Endodermal cell (in vitro differentiated cells): ENCODE results near the gene LRPAP1. TPM values are rescaled to one million over a fixed set of nuclear protein-coding genes. Genes with fewer than 3 reads are reported as not detected.

Experiments used
- DNase-seq: peaks from one replicate; pipeline ENCODE4 v3.0.0-alpha.2; 2017
- H3K27ac ChIP-seq: 2 replicates; pipeline ENCODE4 v1.5.1; 2013; ENCODE audit warnings: mild to moderate bottlenecking, low read depth, low read length, moderate library complexity
- H3K27me3 ChIP-seq: 2 replicates; pipeline ENCODE4 v1.6.1; 2013; ENCODE audit warnings: mild to moderate bottlenecking, low read length, moderate library complexity; ENCODE audit not compliant: insufficient read depth, control insufficient read depth, poor library complexity, severe bottlenecking
- H3K36me3 ChIP-seq: 2 replicates; pipeline ENCODE4 v1.7.0; 2013; ENCODE audit warnings: mild to moderate bottlenecking, low read length, moderate library complexity; ENCODE audit not compliant: control insufficient read depth, insufficient read depth
- H3K4me1 ChIP-seq: one replicate; pipeline ENCODE4 v1.7.0; 2013; ENCODE audit warnings: low read length; ENCODE audit not compliant: control insufficient read depth, insufficient read depth
- H3K4me3 ChIP-seq: 2 replicates; pipeline ENCODE4 v1.5.1; 2013; ENCODE audit warnings: mild to moderate bottlenecking, low read length, moderate library complexity
- H3K9ac ChIP-seq: 2 replicates; pipeline ENCODE4 v1.6.1; 2013; ENCODE audit warnings: mild to moderate bottlenecking, low read length, moderate library complexity; ENCODE audit not compliant: poor library complexity, severe bottlenecking; ENCODE audit errors: extremely low read depth
- H3K9me3 ChIP-seq: 2 replicates; pipeline ENCODE4 v1.6.1; 2013; ENCODE audit warnings: mild to moderate bottlenecking, low read length, moderate library complexity; ENCODE audit not compliant: control insufficient read depth
- H3K27ac Mint-ChIP-seq: 2 replicates; pipeline ENCODE4 v1.8.0; 2020; ENCODE audit warnings: mixed read lengths
- H3K27me3 Mint-ChIP-seq: 2 replicates; pipeline ENCODE4 v1.8.0; 2021; ENCODE audit warnings: mild to moderate bottlenecking, mixed read lengths; ENCODE audit not compliant: insufficient read depth
- H3K36me3 Mint-ChIP-seq: 2 replicates; pipeline ENCODE4 v1.8.0; 2020; ENCODE audit warnings: low read depth, mixed read lengths
- H3K4me1 Mint-ChIP-seq: 2 replicates; pipeline ENCODE4 v1.8.0; 2020; ENCODE audit warnings: mixed read lengths
- H3K4me3 Mint-ChIP-seq: 2 replicates; pipeline ENCODE4 v1.8.0; 2020; ENCODE audit warnings: mild to moderate bottlenecking, moderate library complexity, mixed read lengths
- H3K9me3 Mint-ChIP-seq: 2 replicates; pipeline ENCODE4 v1.8.0; 2020; ENCODE audit warnings: mild to moderate bottlenecking, mixed read lengths
- CTCF ChIP-seq: fragments of 200-600 bp; sonication (generic); conservative IDR thresholded peaks from 2 replicates; pipeline ENCODE4 v1.5.0; 2021; ENCODE audit warnings: antibody characterized with exemption, mild to moderate bottlenecking
- WGBS, 2 experiments: methylation state at CpG; one replicate each; pipeline versions ENCODE4 v1.1.5 to v1.1.7; 2013; ENCODE audit warnings: missing lambda C conversion rate in 2 of 2, mixed read lengths in 1 of 2; ENCODE audit not compliant: insufficient coverage in 1 of 2, insufficient read length in 1 of 2; 5-methylcytosine and 5-hydroxymethylcytosine counted together
- total RNA-seq, 2 donors: library from RNA; stranded (reverse); fragmentation: NEBNext Ultra II Directional in 1 of 2; extraction: Animal tissue kit (Norgen Biotek cat#: 25700) in 1 of 2; gene quantifications; 2 replicates in 1 of 2; 3 replicates in 1 of 2; pipeline ENCODE4 v1.2.1, GENCODE V29; 2021

The LRPAP1 gene
- total RNA-seq, 2 donors from 2014 or later: 111 to 129 TPM

GRCh38 chr4:3517731-3518510, 14.3 kb downstream of the LRPAP1 start:
- H3K9me3 ChIP-seq: no peaks in the 10 kb centered on the region
- peaks cover 39% of the 10 kb centered on the region for H3K36me3 ChIP-seq
- Mint-ChIP-seq H3K27me3 (no peaks in the 10 kb centered on the region), H3K4me3 (no peak overlapping the region), H3K27ac (no peak overlapping the region), H3K9me3 (no peaks in the 10 kb centered on the region), H3K4me1 (no peaks in the 10 kb centered on the region), H3K36me3 (peaks cover 56% of the 10 kb centered on the region)
- no peak for TF ChIP-seq CTCF
- no peaks in the 10 kb centered on the region for H3K4me1 ChIP-seq
- no peaks in the 10 kb centered on the region for H3K27me3 ChIP-seq
- no peak overlapping the region for H3K27ac ChIP-seq
- no peak overlapping the region for H3K4me3 ChIP-seq
- no peak for DNase-seq
- WGBS, 2 experiments: 93 to 94% methylated on average over 32 to 49 of the region's 49 CpGs
- no peak overlapping the region for H3K9ac ChIP-seq

GRCh38 chr4:3516836-3517730, 15.1 kb downstream of the LRPAP1 start:
- H3K9me3 Mint-ChIP-seq: no peaks in the 10 kb centered on the region
- no peaks in the 10 kb centered on the region for H3K4me1 Mint-ChIP-seq
- Histone ChIP-seq H3K27ac (no peak overlapping the region), H3K9ac (no peak overlapping the region), H3K4me3 (no peak overlapping the region), H3K36me3 (peaks cover 45% of the 10 kb centered on the region), H3K4me1 (no peaks in the 10 kb centered on the region), H3K9me3 (no peaks in the 10 kb centered on the region), H3K27me3 (no peaks in the 10 kb centered on the region)
- H3K27ac Mint-ChIP-seq: no peak overlapping the region
- DNase-seq: no peak
- WGBS, 2 experiments: 93 to 96% methylated on average over 18 to 29 of the region's 29 CpGs
- H3K27me3 Mint-ChIP-seq: no peaks in the 10 kb centered on the region
- TF ChIP-seq CTCF: no peak
- H3K4me3 Mint-ChIP-seq: no peak overlapping the region
- H3K36me3 Mint-ChIP-seq: peaks cover 65% of the 10 kb centered on the region

- no peaks in the 10 kb centered on the region for H3K9me3 Mint-ChIP-seq
- Histone ChIP-seq H3K4me1 (no peaks in the 10 kb centered on the region), H3K36me3 (peaks cover 50% of the 10 kb centered on the region), H3K9me3 (no peaks in the 10 kb centered on the region), H3K9ac (no peak overlapping the region), H3K27ac (no peak overlapping the region), H3K27me3 (no peaks in the 10 kb centered on the region), H3K4me3 (no peak overlapping the region)
- DNase-seq: peak; percentile 42
- H3K36me3 Mint-ChIP-seq: peaks cover 65% of the 10 kb centered on the region
- H3K4me3 Mint-ChIP-seq: no peak overlapping the region
- WGBS, 2 experiments: 93 to 95% methylated on average over 26 to 32 of the region's 32 CpGs
- H3K27ac Mint-ChIP-seq: peak overlapping the region; percentile 33
- no peak for TF ChIP-seq CTCF
- H3K4me1 Mint-ChIP-seq: no peaks in the 10 kb centered on the region
- H3K27me3 Mint-ChIP-seq: no peaks in the 10 kb centered on the region
Measured at GRCh38 chr4:3516061-3516835, 16.0 kb downstream of the LRPAP1 start.
